ENCODE results near the gene CPOX.
A peak's percentile ranks its signal among the peaks of the same experiment; 100 is the strongest.
"Not testable (repeated sequence)": the region's sequence is repeated elsewhere in the genome, so short reads cannot be mapped to it uniquely, and the experiment has no call there.

CPOX gene

GRCh38 chr3:98563661-98564281, 29.6 kb downstream of the CPOX start:
- peak; percentile 91 for DNase-seq (ENCODE audit: low read depth)
- no peak for TF ChIP-seq CTCF (IDR thresholded peaks at IDR 0.05; ENCODE audit: insufficient read depth, low read depth, low read length, missing control alignments)
- H3K4me3 ChIP-seq (ENCODE audit: low read depth, low read length), result peak overlapping the region; percentile 72

GRCh38 chr3:98561727-98562521, 31.5 kb downstream of the CPOX start:
- peak overlapping the region; percentile 72 for H3K4me3 ChIP-seq (ENCODE audit: low read depth, low read length)
- DNase-seq (ENCODE audit: low read depth), result peak; percentile 89
- TF ChIP-seq CTCF (IDR thresholded peaks at IDR 0.05; ENCODE audit: insufficient read depth, low read depth, low read length, missing control alignments), result no peak

GRCh38 chr3:98560911-98561310, 32.5 kb downstream of the CPOX start:
- peak; percentile 89 for DNase-seq (ENCODE audit: low read depth)
- peak overlapping the region; percentile 72 for H3K4me3 ChIP-seq (ENCODE audit: low read depth, low read length)
- TF ChIP-seq CTCF (IDR thresholded peaks at IDR 0.05; ENCODE audit: insufficient read depth, low read depth, low read length, missing control alignments), result no peak

- DNase-seq (ENCODE audit: low read depth), result not testable (repeated sequence)
- H3K4me3 ChIP-seq (ENCODE audit: low read depth, low read length), result peak overlapping the region; percentile 72
These were observed 33.6 kb downstream of the CPOX start for GRCh38 chr3:98559769-98560168.

GRCh38 chr3:98558100-98558827, 35.1 kb downstream of the CPOX start:
- H3K4me3 ChIP-seq (ENCODE audit: low read depth, low read length), result peak overlapping the region; percentile 72
- DNase-seq (ENCODE audit: low read depth), result no peak
- TF ChIP-seq CTCF (IDR thresholded peaks at IDR 0.05; ENCODE audit: insufficient read depth, low read depth, low read length, missing control alignments), result no peak

- peak; percentile 95 for DNase-seq (ENCODE audit: low read depth)
- peak overlapping the region; percentile 72 for H3K4me3 ChIP-seq (ENCODE audit: low read depth, low read length)
- TF ChIP-seq CTCF (IDR thresholded peaks at IDR 0.05; ENCODE audit: insufficient read depth, low read depth, low read length, missing control alignments), result no peak
These were observed 35.9 kb downstream of the CPOX start for GRCh38 chr3:98557324-98558010.
